GM12878 (cell line): Measurements from ENCODE around the gene DENND6B.

Experiments used
- EZH2 ChIP-seq: IDR thresholded peaks from 2 replicates; pipeline ENCODE4 v1.6.1; 2012; ENCODE audit warnings: low read depth, mild to moderate bottlenecking, control low read depth, inconsistent platforms, low read length, borderline replicate concordance; ENCODE audit not compliant: control insufficient read depth
- ZNF274 ChIP-seq: IDR thresholded peaks from one replicate; pipeline ENCODE4 v1.8.0; 2011; ENCODE audit not compliant: insufficient read length, insufficient read depth
- TF ChIP-seq, protein P1 (sequence below), 3 experiments: IDR thresholded peaks in 2 of 3; conservative IDR thresholded peaks in 1 of 3; 2 replicates each; pipeline ENCODE4 v1.5.1; 2011; ENCODE audit warnings: low read depth in 3 of 3, low read length in 3 of 3, mild to moderate bottlenecking in 3 of 3, control low read depth in 2 of 3, moderate library complexity in 2 of 3, inconsistent platforms in 1 of 3, mixed read lengths in 1 of 3; ENCODE audit not compliant: control insufficient read depth in 2 of 3, insufficient read depth in 1 of 3; ENCODE audit errors: extremely low read depth in 1 of 3
- TF ChIP-seq, protein P2 (sequence below): IDR thresholded peaks from 2 replicates; pipeline ENCODE4 v1.6.1; 2012; ENCODE audit warnings: low read depth, low read length, improper control_type of control experiment

- TF ChIP-seq, protein P1, sequence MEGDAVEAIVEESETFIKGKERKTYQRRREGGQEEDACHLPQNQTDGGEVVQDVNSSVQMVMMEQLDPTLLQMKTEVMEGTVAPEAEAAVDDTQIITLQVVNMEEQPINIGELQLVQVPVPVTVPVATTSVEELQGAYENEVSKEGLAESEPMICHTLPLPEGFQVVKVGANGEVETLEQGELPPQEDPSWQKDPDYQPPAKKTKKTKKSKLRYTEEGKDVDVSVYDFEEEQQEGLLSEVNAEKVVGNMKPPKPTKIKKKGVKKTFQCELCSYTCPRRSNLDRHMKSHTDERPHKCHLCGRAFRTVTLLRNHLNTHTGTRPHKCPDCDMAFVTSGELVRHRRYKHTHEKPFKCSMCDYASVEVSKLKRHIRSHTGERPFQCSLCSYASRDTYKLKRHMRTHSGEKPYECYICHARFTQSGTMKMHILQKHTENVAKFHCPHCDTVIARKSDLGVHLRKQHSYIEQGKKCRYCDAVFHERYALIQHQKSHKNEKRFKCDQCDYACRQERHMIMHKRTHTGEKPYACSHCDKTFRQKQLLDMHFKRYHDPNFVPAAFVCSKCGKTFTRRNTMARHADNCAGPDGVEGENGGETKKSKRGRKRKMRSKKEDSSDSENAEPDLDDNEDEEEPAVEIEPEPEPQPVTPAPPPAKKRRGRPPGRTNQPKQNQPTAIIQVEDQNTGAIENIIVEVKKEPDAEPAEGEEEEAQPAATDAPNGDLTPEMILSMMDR (IDR thresholded peaks at IDR 0.05 in 2 of 3, conservative IDR thresholded peaks at IDR 0.05 in 1 of 3; ENCODE audit: control insufficient read depth in 2 of 3, extremely low read depth in 1 of 3, insufficient read depth in 1 of 3, low read depth in 3 of 3, low read length in 3 of 3): no peak
- TF ChIP-seq, protein P2, sequence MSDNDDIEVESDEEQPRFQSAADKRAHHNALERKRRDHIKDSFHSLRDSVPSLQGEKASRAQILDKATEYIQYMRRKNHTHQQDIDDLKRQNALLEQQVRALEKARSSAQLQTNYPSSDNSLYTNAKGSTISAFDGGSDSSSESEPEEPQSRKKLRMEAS: no peak
- TF ChIP-seq EZH2 (no peak), ZNF274 (no peak)
Observed at GRCh38 chr22:50360578-50360977, 33.8 kb upstream of the DENND6B start.
